HepG2 (cell line): ENCODE measurements around the gene BCL2L2. TPM values are rescaled to one million over a fixed set of nuclear protein-coding genes. Genes with fewer than 3 reads are reported as not detected.

Source experiments
- ASH2L ChIP-seq: fragments of 300-600, 200-600 bp; sonication (generic); IDR thresholded peaks from 2 replicates; pipeline ENCODE4 v1.7.0; 2017; ENCODE audit warnings: low read depth, mild to moderate bottlenecking, moderate library complexity, mixed read lengths, low read length; ENCODE audit not compliant: insufficient read length
- CBFB ChIP-seq: sonication (generic); formaldehyde crosslinking; IDR thresholded peaks from 2 replicates; pipeline ENCODE4 v1.4.0; 2020; ENCODE audit warnings: missing genetic modification reagents
- NFIB ChIP-seq: sonication (generic); formaldehyde crosslinking; IDR thresholded peaks from 2 replicates; pipeline ENCODE4 v1.9.0; 2021; ENCODE audit warnings: missing genetic modification reagents, mild to moderate bottlenecking, borderline replicate concordance
- NR1H2 ChIP-seq: sonication (generic); formaldehyde crosslinking; IDR thresholded peaks from 2 replicates; pipeline ENCODE4 v1.8.1; 2022; ENCODE audit warnings: low read depth, missing genetic modification reagents, borderline replicate concordance
- PHF5A ChIP-seq: IDR thresholded peaks from one replicate; pipeline ENCODE4 v1.6.1; 2018; ENCODE audit warnings: low read depth, missing genetic modification reagents; ENCODE audit not compliant: unreplicated experiment
- POGZ ChIP-seq: sonication (generic); formaldehyde crosslinking; IDR thresholded peaks from 2 replicates; pipeline ENCODE4 v1.4.0; 2020; ENCODE audit warnings: mild to moderate bottlenecking, missing genetic modification reagents
- REPIN1 ChIP-seq: sonication (generic); formaldehyde crosslinking; IDR thresholded peaks from 2 replicates; pipeline ENCODE4 v1.8.0; 2022; ENCODE audit warnings: missing genetic modification reagents, low read depth, mild to moderate bottlenecking, borderline replicate concordance
- STAT5B ChIP-seq: sonication (generic); formaldehyde crosslinking; IDR thresholded peaks from 2 replicates; pipeline ENCODE4 v1.4.0; 2020; ENCODE audit warnings: missing genetic modification reagents
- ZBTB1 ChIP-seq: sonication (generic); formaldehyde crosslinking; IDR thresholded peaks from 2 replicates; pipeline ENCODE4 v1.4.0; 2020; ENCODE audit warnings: missing genetic modification reagents, borderline replicate concordance
- ZNF121 ChIP-seq: sonication (generic); formaldehyde crosslinking; IDR thresholded peaks from 2 replicates; pipeline ENCODE4 v1.5.0; 2020; ENCODE audit warnings: mild to moderate bottlenecking, missing genetic modification reagents
- ZNF776 ChIP-seq: sonication (generic); formaldehyde crosslinking; IDR thresholded peaks from 2 replicates; pipeline ENCODE4 v1.4.0; 2020; ENCODE audit warnings: mild to moderate bottlenecking, missing genetic modification reagents
- ZSCAN9 ChIP-seq: IDR thresholded peaks from 2 replicates; pipeline ENCODE4 v1.6.1; 2016; ENCODE audit warnings: borderline replicate concordance
- polyA plus RNA-seq, 8 experiments: library from polyadenylated mRNA; depleted of rRNA in 3 of 8; stranded (reverse) in 7 of 8; unstranded in 1 of 8; fragments of >200 nt; fragmentation: Illumina TruSeq in 4 of 8; extraction: Trizol in 4 of 8; gene quantifications; 2 replicates each; pipeline versions ENCODE4 v1.2.1 to v1.2.3, GENCODE V29; 2011 to 2016; ENCODE audit warnings: low read depth in 4 of 8, missing spikeins in 1 of 8, mixed read lengths in 1 of 8; ENCODE audit not compliant: insufficient read depth in 1 of 8
- total RNA-seq, 5 experiments: library from RNA; depleted of rRNA; stranded (reverse); fragments of >200 nt; fragmentation: Illumina TruSeq; extraction: Trizol; gene quantifications; 2 replicates each; pipeline ENCODE4 v1.2.3, GENCODE V29; 2016; ENCODE audit warnings: low read depth in 1 of 5
- TF ChIP-seq, protein P1 (sequence below): sonication (generic); formaldehyde crosslinking; IDR thresholded peaks from 2 replicates; pipeline ENCODE4 v1.4.0; 2020; ENCODE audit warnings: missing genetic modification reagents, low read depth, mild to moderate bottlenecking, borderline replicate concordance
- TF ChIP-seq, protein P2 (sequence below): sonication (generic); formaldehyde crosslinking; IDR thresholded peaks from 2 replicates; pipeline ENCODE4 v1.4.0; 2020; ENCODE audit warnings: missing genetic modification reagents
- TF ChIP-seq, protein P3 (sequence below): sonication (generic); formaldehyde crosslinking; IDR thresholded peaks from 2 replicates; pipeline ENCODE4 v1.5.1; 2020; ENCODE audit warnings: missing genetic modification reagents, mild to moderate bottlenecking, borderline replicate concordance
- TF ChIP-seq, protein P4 (sequence below): sonication (generic); formaldehyde crosslinking; IDR thresholded peaks from 2 replicates; pipeline ENCODE4 v1.5.1; 2020; ENCODE audit warnings: missing genetic modification reagents, mild to moderate bottlenecking, borderline replicate concordance
- TF ChIP-seq, protein P5 (sequence below), 2 experiments: IDR thresholded peaks; 2 replicates each; pipeline ENCODE4 v1.6.1; 2011 to 2012; ENCODE audit warnings: low read length in 2 of 2, borderline replicate concordance in 1 of 2, low read depth in 1 of 2, mild to moderate bottlenecking in 1 of 2, moderate library complexity in 1 of 2
- TF ChIP-seq, protein P6 (sequence below): sonication (generic); formaldehyde crosslinking; IDR thresholded peaks from 2 replicates; pipeline ENCODE4 v1.5.1; 2020; ENCODE audit warnings: missing genetic modification reagents, mild to moderate bottlenecking, borderline replicate concordance

The BCL2L2 gene
- total and polyA plus RNA-seq, 2 of the 13 experiments (the other 11 are each of a cell fraction or from before 2014, with no cell fraction given): 28.1 to 49.8 TPM

DNA sequence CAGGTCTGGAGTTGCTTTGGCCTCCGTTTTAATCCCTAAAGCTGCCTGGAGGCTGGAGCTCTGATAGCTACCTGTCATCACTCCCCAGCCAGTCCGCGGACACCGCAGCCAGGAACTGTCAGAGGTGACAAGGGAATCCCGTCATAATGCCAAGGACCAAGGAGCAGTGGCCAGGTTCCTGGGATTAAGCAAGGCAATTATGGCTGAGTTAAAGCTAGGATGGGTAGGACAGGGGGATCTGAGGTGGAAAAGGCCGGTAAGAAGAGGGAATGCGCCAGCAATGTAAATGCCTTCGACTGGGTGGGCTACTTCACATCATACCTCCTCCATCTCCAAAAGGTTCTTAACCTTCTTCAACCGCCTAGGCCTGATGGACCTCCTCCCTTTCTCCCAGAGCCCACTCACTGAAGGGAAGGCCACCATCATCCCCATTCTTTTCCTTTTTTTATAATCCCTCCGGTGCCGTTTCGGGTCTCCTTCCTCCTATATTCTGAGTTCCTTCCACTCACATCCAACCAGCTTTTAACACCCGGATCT is 5.9 kb upstream of the BCL2L2 start (continued):
- TF ChIP-seq, protein P1, sequence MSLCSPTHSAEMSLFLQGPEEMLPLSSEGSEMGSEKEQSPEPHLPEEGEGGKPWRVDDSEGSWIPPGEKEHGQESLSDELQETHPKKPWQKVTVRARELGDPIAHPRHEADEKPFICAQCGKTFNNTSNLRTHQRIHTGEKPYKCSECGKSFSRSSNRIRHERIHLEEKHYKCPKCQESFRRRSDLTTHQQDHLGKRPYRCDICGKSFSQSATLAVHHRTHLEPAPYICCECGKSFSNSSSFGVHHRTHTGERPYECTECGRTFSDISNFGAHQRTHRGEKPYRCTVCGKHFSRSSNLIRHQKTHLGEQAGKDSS (CRISPR knock-in tag): no peak; the same call in 1 of the 2 replicates
- no peak for TF ChIP-seq CBFB (CRISPR knock-in tag)
- no peak for TF ChIP-seq STAT5B
- TF ChIP-seq ZNF776: no peak
- no peak for TF ChIP-seq REPIN1 (CRISPR knock-in tag)
- no peak for TF ChIP-seq NFIB (CRISPR knock-in tag)
- no peak for TF ChIP-seq ZBTB1 (CRISPR knock-in tag)
- no peak for TF ChIP-seq ZSCAN9 (CRISPR knock-in tag)
- no peak for TF ChIP-seq PHF5A (CRISPR knock-in tag)
- TF ChIP-seq, protein P2, sequence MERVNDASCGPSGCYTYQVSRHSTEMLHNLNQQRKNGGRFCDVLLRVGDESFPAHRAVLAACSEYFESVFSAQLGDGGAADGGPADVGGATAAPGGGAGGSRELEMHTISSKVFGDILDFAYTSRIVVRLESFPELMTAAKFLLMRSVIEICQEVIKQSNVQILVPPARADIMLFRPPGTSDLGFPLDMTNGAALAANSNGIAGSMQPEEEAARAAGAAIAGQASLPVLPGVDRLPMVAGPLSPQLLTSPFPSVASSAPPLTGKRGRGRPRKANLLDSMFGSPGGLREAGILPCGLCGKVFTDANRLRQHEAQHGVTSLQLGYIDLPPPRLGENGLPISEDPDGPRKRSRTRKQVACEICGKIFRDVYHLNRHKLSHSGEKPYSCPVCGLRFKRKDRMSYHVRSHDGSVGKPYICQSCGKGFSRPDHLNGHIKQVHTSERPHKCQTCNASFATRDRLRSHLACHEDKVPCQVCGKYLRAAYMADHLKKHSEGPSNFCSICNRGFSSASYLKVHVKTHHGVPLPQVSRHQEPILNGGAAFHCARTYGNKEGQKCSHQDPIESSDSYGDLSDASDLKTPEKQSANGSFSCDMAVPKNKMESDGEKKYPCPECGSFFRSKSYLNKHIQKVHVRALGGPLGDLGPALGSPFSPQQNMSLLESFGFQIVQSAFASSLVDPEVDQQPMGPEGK (CRISPR knock-in tag): no peak
- TF ChIP-seq, protein P3, sequence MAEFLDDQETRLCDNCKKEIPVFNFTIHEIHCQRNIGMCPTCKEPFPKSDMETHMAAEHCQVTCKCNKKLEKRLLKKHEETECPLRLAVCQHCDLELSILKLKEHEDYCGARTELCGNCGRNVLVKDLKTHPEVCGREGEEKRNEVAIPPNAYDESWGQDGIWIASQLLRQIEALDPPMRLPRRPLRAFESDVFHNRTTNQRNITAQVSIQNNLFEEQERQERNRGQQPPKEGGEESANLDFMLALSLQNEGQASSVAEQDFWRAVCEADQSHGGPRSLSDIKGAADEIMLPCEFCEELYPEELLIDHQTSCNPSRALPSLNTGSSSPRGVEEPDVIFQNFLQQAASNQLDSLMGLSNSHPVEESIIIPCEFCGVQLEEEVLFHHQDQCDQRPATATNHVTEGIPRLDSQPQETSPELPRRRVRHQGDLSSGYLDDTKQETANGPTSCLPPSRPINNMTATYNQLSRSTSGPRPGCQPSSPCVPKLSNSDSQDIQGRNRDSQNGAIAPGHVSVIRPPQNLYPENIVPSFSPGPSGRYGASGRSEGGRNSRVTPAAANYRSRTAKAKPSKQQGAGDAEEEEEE (CRISPR knock-in tag): no peak
- TF ChIP-seq, protein P4, sequence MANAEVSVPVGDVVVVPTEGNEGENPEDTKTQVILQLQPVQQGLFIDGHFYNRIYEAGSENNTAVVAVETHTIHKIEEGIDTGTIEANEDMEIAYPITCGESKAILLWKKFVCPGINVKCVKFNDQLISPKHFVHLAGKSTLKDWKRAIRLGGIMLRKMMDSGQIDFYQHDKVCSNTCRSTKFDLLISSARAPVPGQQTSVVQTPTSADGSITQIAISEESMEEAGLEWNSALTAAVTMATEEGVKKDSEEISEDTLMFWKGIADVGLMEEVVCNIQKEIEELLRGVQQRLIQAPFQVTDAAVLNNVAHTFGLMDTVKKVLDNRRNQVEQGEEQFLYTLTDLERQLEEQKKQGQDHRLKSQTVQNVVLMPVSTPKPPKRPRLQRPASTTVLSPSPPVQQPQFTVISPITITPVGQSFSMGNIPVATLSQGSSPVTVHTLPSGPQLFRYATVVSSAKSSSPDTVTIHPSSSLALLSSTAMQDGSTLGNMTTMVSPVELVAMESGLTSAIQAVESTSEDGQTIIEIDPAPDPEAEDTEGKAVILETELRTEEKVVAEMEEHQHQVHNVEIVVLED (CRISPR knock-in tag): no peak
- TF ChIP-seq ASH2L: no peak
- TF ChIP-seq, protein P5, sequence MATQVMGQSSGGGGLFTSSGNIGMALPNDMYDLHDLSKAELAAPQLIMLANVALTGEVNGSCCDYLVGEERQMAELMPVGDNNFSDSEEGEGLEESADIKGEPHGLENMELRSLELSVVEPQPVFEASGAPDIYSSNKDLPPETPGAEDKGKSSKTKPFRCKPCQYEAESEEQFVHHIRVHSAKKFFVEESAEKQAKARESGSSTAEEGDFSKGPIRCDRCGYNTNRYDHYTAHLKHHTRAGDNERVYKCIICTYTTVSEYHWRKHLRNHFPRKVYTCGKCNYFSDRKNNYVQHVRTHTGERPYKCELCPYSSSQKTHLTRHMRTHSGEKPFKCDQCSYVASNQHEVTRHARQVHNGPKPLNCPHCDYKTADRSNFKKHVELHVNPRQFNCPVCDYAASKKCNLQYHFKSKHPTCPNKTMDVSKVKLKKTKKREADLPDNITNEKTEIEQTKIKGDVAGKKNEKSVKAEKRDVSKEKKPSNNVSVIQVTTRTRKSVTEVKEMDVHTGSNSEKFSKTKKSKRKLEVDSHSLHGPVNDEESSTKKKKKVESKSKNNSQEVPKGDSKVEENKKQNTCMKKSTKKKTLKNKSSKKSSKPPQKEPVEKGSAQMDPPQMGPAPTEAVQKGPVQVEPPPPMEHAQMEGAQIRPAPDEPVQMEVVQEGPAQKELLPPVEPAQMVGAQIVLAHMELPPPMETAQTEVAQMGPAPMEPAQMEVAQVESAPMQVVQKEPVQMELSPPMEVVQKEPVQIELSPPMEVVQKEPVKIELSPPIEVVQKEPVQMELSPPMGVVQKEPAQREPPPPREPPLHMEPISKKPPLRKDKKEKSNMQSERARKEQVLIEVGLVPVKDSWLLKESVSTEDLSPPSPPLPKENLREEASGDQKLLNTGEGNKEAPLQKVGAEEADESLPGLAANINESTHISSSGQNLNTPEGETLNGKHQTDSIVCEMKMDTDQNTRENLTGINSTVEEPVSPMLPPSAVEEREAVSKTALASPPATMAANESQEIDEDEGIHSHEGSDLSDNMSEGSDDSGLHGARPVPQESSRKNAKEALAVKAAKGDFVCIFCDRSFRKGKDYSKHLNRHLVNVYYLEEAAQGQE (IDR thresholded peaks at IDR 0.05; ENCODE audit: borderline replicate concordance in 1 of 2, low read depth in 1 of 2, low read length in 2 of 2): no peak
- no peak for TF ChIP-seq ZNF121
- TF ChIP-seq, protein P6, sequence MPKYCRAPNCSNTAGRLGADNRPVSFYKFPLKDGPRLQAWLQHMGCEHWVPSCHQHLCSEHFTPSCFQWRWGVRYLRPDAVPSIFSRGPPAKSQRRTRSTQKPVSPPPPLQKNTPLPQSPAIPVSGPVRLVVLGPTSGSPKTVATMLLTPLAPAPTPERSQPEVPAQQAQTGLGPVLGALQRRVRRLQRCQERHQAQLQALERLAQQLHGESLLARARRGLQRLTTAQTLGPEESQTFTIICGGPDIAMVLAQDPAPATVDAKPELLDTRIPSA (CRISPR knock-in tag): no peak
- no peak for TF ChIP-seq POGZ
- no peak for TF ChIP-seq NR1H2 (CRISPR knock-in tag)
